Cerebellar nuclear complex (tissue), 1 donor: ENCODE results near the gene TRAP1.
"Not testable (repeated sequence)": the region's sequence is repeated elsewhere in the genome, so short reads cannot be mapped to it uniquely, and the experiment has no call there.

Source experiments
- DNase-seq, 2 experiments: peaks; one replicate each; lab custom pipeline; 2025; lab: John Stamatoyannopoulos, UW

TRAP1 gene

DNA sequence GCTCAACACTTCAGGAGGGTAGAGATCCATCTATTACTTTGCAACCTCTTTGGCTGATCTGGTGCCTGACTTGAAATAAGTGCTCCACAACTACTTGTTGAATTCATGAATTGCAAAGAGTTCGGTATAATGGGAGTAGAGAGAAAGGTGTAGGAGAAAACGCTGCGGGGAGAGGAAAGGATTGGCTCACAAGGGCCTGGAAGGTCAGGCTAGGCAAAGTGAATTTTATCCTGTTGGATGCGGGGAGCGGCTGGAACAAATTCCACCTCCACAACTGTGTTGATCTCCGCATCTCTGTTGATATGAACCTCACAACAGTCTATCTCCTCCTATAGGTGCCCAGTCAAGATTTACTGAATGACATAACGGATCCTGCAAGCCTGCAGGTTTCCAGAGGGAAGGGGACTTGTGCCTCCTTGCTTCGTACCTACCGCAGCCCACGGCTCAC lies 106.6 kb downstream of the TRAP1 start:
- no peak for DNase-seq

DNA sequence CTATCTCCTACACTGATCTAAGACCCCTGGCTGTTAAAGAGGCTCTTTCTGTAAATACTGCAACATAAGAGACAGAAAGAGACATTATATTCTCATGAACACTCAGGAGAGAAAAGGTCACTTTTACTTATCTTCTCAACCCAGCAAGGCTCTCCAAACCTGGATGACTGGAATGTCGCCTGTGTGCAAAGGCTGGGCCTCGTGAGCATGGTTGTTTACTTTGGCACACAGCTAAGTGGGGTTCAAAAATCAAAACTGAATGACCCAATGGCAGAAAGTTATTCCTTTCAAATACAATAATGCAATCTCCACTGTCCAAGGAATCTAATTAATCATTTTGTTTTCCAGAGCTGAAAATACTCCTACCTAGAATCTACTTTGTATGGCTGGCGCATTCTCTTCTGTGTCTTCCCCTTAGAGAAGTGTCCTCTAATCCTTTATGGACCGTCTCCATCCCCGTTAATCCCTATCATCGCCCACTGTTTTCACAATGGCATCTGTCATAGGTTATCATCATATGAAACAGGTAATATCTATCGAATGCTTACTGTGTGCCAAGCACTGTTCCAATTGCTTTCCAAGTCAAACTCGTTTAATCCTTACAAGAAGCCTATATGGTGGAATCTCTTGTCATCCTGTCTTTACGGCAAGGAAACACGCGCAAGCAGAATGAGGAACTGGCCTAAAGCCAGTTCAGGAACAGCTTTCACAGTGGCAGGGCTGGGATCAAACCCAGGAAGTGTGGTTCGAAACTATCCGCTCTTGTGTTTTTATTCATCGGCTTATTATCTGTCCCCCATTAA lies 107.2 kb downstream of the TRAP1 start:
- no peak for DNase-seq

DNA sequence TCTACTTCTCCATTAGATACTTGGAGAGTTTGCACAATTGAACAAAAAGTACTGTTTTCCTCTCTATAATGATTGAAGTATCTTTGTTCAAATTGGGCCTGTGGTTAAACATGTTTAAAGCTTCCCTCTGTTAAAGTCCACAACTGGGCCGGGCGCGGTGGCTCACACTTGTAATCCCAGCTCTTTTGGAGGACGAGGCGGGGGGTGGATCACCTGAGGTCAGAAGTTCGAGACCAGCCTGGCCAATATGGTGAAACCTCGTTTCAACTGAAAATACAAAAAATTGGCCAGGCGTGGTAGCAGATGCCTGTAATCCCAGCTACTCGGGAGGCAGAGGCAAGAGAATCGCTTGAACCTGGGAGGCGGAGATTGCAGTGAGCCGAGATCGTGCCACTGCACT lies 108.3 kb downstream of the TRAP1 start:
- DNase-seq = not testable (repeated sequence)

DNA sequence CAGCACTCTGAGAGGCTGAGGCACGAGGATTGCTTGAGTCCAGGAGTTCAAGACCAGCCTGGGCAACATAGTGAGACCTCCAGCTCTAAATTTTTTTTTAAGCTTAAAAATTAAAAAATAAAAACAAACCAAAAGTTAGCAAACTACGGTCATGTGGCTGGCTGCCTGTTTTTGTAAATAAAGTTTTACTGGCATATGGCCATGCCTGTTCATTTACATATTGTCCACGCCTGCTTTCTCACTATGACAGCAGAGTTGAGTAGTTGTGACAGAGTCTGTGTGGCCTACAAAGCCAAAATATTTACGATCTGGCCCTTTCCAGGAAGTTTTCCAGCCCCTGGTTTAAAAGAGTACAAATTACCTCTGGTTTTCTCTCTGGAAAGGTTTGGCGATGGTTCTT lies 109.3 kb downstream of the TRAP1 start:
- no peak for DNase-seq
